Esophagus muscularis mucosa (tissue), 4 donors: ENCODE data around the gene NDUFB7.
"Not testable (repeated sequence)": the region's sequence is repeated elsewhere in the genome, so short reads cannot be mapped to it uniquely, and the experiment has no call there.

Source experiments
- CTCF ChIP-seq, 3 experiments: fragments of 200-600 bp in 2 of 3; fragments of 450-650 bp in 1 of 3; sonication (generic) in 2 of 3; IDR thresholded peaks; one replicate each; pipeline ENCODE4 v1.5.1; 2017 to 2019; ENCODE audit warnings: antibody characterized with exemption in 3 of 3, mild to moderate bottlenecking in 2 of 3, moderate library complexity in 1 of 3
- EP300 ChIP-seq: sonication (generic); formaldehyde crosslinking; IDR thresholded peaks from one replicate; pipeline ENCODE4 v1.6.1; 2017; ENCODE audit warnings: antibody characterized with exemption
- POLR2A ChIP-seq: fragments of 450-650 bp; IDR thresholded peaks from one replicate; pipeline ENCODE4 v1.6.1; 2017; ENCODE audit warnings: antibody characterized with exemption, moderate library complexity, mild to moderate bottlenecking, low read depth
- POLR2AphosphoS5 ChIP-seq, 2 donors: sonication (generic); formaldehyde crosslinking; IDR thresholded peaks; one replicate each; pipeline ENCODE4 v1.6.1; 2017; ENCODE audit warnings: antibody characterized with exemption in 2 of 2

GRCh38 chr19:14612242-14612641, 40.4 kb upstream of the NDUFB7 start:
- TF ChIP-seq CTCF (IDR thresholded peaks at IDR 0.05); POLR2A; EP300; POLR2AphosphoS5 (IDR thresholded peaks at IDR 0.05): not testable (repeated sequence)
